Natural killer cell (primary cell): ENCODE data around the gene ATP5PF. TPM values are rescaled to one million over a fixed set of nuclear protein-coding genes. Genes with fewer than 3 reads are reported as not detected.

Experiments used
- ATAC-seq, 3 donors: fragments of 150-1000 bp in 2 of 3; fragments of 200-7000 bp in 1 of 3; cut with Tn5 transposase; 1 replicate in 1 of 3; 2 replicates in 2 of 3; pipeline ENCODE4 v1.10.0; 2021; ENCODE audit warnings: mild to moderate bottlenecking in 2 of 3, moderate library complexity in 2 of 3
- DNase-seq, 2 donors: peaks; one replicate each; pipeline versions ENCODE4 v3.0.0 to v3.0.0-alpha.2; 2013 to 2021; ENCODE audit warnings: mixed read lengths in 1 of 2
- H3K27ac ChIP-seq: one replicate; pipeline ENCODE4 v1.5.1; 2013; ENCODE audit warnings: mild to moderate bottlenecking, low read length
- H3K27me3 ChIP-seq: one replicate; pipeline ENCODE4 v1.6.1; 2013; ENCODE audit warnings: low read length; ENCODE audit not compliant: control insufficient read depth, insufficient read depth
- H3K36me3 ChIP-seq: one replicate; pipeline ENCODE4 v1.6.1; 2013; ENCODE audit warnings: low read length; ENCODE audit not compliant: control insufficient read depth, insufficient read depth
- H3K4me1 ChIP-seq: one replicate; pipeline ENCODE4 v1.6.1; 2013; ENCODE audit warnings: low read length; ENCODE audit not compliant: control insufficient read depth, insufficient read depth
- H3K4me3 ChIP-seq: one replicate; pipeline ENCODE4 v1.5.1; 2013; ENCODE audit warnings: low read length
- H3K9me3 ChIP-seq: one replicate; pipeline ENCODE4 v1.6.1; 2013; ENCODE audit warnings: low read length; ENCODE audit not compliant: control insufficient read depth, insufficient read depth
- H3K27ac Mint-ChIP-seq, 2 donors: one replicate each; pipeline ENCODE4 v1.8.0; 2022; ENCODE audit warnings: mild to moderate bottlenecking in 2 of 2, mixed read lengths in 2 of 2, moderate library complexity in 1 of 2
- H3K27me3 Mint-ChIP-seq, 2 donors: one replicate each; pipeline ENCODE4 v1.8.0; 2022; ENCODE audit warnings: low read depth in 2 of 2, mixed read lengths in 2 of 2
- H3K36me3 Mint-ChIP-seq: one replicate; pipeline ENCODE4 v1.8.0; 2022; ENCODE audit warnings: mixed read lengths
- H3K4me1 Mint-ChIP-seq, 2 donors: one replicate each; pipeline ENCODE4 v1.8.0; 2022; ENCODE audit warnings: mixed read lengths in 2 of 2
- H3K4me3 Mint-ChIP-seq: one replicate; pipeline ENCODE4 v1.8.0; 2022; ENCODE audit warnings: mild to moderate bottlenecking, moderate library complexity, mixed read lengths
- H3K9me3 Mint-ChIP-seq, 2 donors: one replicate each; pipeline ENCODE4 v1.8.0; 2022; ENCODE audit warnings: mixed read lengths in 2 of 2
- CTCF ChIP-seq: fragments of 200-600 bp; IDR thresholded peaks from one replicate; pipeline ENCODE4 v1.8.0; 2022; ENCODE audit warnings: antibody characterized with exemption
- WGBS: methylation state at CpG from one replicate; pipeline ENCODE4 v1.1.7; 2013; ENCODE audit warnings: missing lambda C conversion rate; ENCODE audit not compliant: insufficient coverage; 5-methylcytosine and 5-hydroxymethylcytosine counted together
- intact Hi-C: fragments of 100-400 bp; cut with micrococcal nuclease; formaldehyde crosslinking; loops from one replicate; pipeline ENCODE4 v1.14.2; 2022
- total RNA-seq, 4 donors: library from RNA; stranded (reverse); fragments of 120-200 nt in 1 of 4; gene quantifications; one replicate each; pipeline versions ENCODE4 v1.2.3 to v1.2.4, GENCODE V29; 2013 to 2022

ATP5PF gene
- total RNA-seq, 3 donors from 2014 or later (not counting 1 experiment from before 2014, with no cell fraction given), result 36.2 to 41.6 (median 36.4) TPM

DNA sequence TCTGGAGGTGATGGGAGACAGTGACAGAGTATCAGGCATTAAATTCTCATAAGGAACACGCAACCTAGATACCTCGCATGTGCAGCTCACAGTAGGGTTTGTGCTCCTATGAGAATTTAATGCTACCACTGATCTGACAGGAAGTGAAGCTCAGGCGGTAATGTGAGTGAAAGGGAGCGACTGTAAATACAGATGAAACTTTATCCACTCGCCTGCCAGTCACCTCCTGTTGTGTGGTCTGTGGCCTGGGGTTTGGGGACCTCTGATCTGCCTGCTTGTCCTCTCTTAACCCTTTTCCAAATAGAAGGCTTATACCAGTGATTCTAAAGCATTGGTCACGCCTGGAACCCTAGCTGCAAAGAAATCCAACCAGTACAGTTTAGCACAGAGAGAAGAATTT is 15.4 kb upstream of the ATP5PF start:
- Histone ChIP-seq H3K27me3 (no peaks in the 10 kb centered on the region), H3K4me3 (no peak overlapping the region), H3K27ac (no peak overlapping the region), H3K4me1 (peaks cover 3% of the 10 kb centered on the region), H3K9me3 (no peaks in the 10 kb centered on the region), H3K36me3 (peaks cover 37% of the 10 kb centered on the region)
- Mint-ChIP-seq H3K27me3 (no peaks in the 10 kb centered on the region), H3K4me3 (no peak overlapping the region), H3K36me3 (peaks cover 19% of the 10 kb centered on the region), H3K4me1 (peaks cover 6 to 13% of the 10 kb centered on the region in 2 donors), H3K27ac (peak overlapping the region; percentile 45 to 81), H3K9me3 (no peaks in the 10 kb centered on the region)
- DNase-seq, result peak in 1 of 2 donors; percentile 18
- WGBS, result 34% methylated on average over 6 of the region's 6 CpGs
- no peak for TF ChIP-seq CTCF
- intact Hi-C loops, result no loop called here
- ATAC-seq, result peak; percentile 41 to 70 (median 57)

DNA sequence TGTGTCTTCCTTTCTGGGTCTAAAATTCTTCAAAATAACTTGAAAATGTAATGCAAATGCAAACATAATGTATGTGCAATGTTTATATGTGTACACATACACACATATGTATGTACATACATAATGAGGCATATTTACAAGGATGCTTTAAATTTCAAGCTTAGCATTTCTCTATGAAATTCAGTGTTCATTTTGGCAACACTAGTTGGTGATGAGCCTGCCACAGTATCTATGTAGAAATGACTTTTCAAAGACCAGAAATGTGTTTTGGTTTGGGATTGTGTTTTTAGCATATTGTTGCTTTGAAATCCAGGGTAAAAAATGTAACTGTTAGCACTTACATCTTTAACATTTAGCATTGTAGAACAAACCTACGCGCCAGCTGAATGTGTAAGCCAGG is 10.2 kb upstream of the ATP5PF start:
- no CpG with 5 or more reads among the region's 2 CpGs for WGBS
- Mint-ChIP-seq H3K4me3 (no peak overlapping the region), H3K27ac (no peak overlapping the region), H3K4me1 (peaks cover 0 to 10% of the 10 kb centered on the region in 2 donors), H3K36me3 (peaks cover 12% of the 10 kb centered on the region), H3K9me3 (no peaks in the 10 kb centered on the region), H3K27me3 (no peaks in the 10 kb centered on the region)
- TF ChIP-seq CTCF, result no peak
- H3K27me3 ChIP-seq, result no peaks in the 10 kb centered on the region
- no peaks in the 10 kb centered on the region for H3K4me1 ChIP-seq
- H3K4me3 ChIP-seq, result no peak overlapping the region
- H3K9me3 ChIP-seq, result no peaks in the 10 kb centered on the region
- intact Hi-C loops, result no loop called here
- ATAC-seq (no peak), DNase-seq (no peak)
- H3K36me3 ChIP-seq, result peaks cover 26% of the 10 kb centered on the region
- no peak overlapping the region for H3K27ac ChIP-seq

GRCh38 chr21:25742900-25743299 is 8.2 kb upstream of the ATP5PF start:
- Mint-ChIP-seq H3K36me3 (peaks cover 12% of the 10 kb centered on the region), H3K27me3 (no peaks in the 10 kb centered on the region), H3K4me3 (no peak overlapping the region), H3K9me3 (no peaks in the 10 kb centered on the region), H3K27ac (no peak overlapping the region), H3K4me1 (peaks cover 12 to 15% of the 10 kb centered on the region in 2 donors)
- Histone ChIP-seq H3K4me3 (no peak overlapping the region), H3K4me1 (no peaks in the 10 kb centered on the region), H3K27ac (no peak overlapping the region), H3K9me3 (no peaks in the 10 kb centered on the region), H3K27me3 (no peaks in the 10 kb centered on the region), H3K36me3 (peaks cover 18% of the 10 kb centered on the region)
- no peak for DNase-seq
- intact Hi-C loops, result no loop called here
- 95% methylated on average over 3 of the region's 3 CpGs for WGBS
- no peak for ATAC-seq
- TF ChIP-seq CTCF, result no peak

DNA sequence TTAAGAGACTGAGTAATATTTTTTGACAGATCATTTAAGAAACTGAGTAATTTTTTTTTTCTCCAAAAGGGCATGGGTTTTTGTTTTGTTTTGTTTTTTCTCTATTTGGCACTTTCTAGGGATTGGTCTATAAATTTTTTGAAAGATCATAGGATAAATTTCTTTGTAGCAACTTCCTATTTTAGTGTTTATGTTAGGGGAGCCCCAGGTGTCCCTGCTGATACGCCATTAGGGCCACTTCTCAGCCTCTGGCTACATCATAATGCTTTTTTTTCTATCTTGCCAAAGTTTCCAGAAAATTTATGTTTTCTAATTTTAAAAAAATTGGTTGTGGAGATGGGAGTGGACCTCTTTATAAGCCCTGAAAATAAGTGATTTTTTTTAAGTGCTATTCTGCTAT is 2.7 kb upstream of the ATP5PF start:
- ATAC-seq (no peak), DNase-seq (no peak)
- TF ChIP-seq CTCF, result no peak
- H3K27me3 Mint-ChIP-seq, result no peaks in the 10 kb centered on the region
- no peaks in the 10 kb centered on the region for H3K9me3 ChIP-seq
- intact Hi-C loops, result no loop called here
- no peak overlapping the region for H3K4me3 Mint-ChIP-seq
- H3K9me3 Mint-ChIP-seq, result no peaks in the 10 kb centered on the region
- no peak overlapping the region for H3K27ac ChIP-seq
- H3K27me3 ChIP-seq, result no peaks in the 10 kb centered on the region
- WGBS, result no CpG with 5 or more reads among the region's 1 CpG
- H3K27ac Mint-ChIP-seq, result peak overlapping the region in 1 of 2 donors; percentile 93
- no peak overlapping the region for H3K4me3 ChIP-seq
- peaks cover 44% of the 10 kb centered on the region in 2 donors for H3K4me1 Mint-ChIP-seq
- peaks cover 3% of the 10 kb centered on the region for H3K36me3 ChIP-seq
- H3K4me1 ChIP-seq, result peaks cover 4% of the 10 kb centered on the region
- H3K36me3 Mint-ChIP-seq, result peaks cover 12% of the 10 kb centered on the region
